Inferior parietal cortex (tissue), 1 donor: Measurements from ENCODE around the gene ARHGAP31.
A peak's percentile ranks its signal among the peaks of the same experiment; 100 is the strongest.

Experiments
- DNase-seq: peaks from one replicate; pipeline ENCODE4 v3.0.0-alpha.2; 2016; ENCODE audit errors: extremely low spot score

ARHGAP31 gene

GRCh38 chr3:119443179-119443578 is 149.0 kb downstream of the ARHGAP31 start:
- no peak for DNase-seq

- no peak for DNase-seq
Observed at GRCh38 chr3:119444590-119444989, 150.4 kb downstream of the ARHGAP31 start.

GRCh38 chr3:119453822-119454221 is 159.6 kb downstream of the ARHGAP31 start:
- DNase-seq = no peak

GRCh38 chr3:119456469-119456868 is 162.3 kb downstream of the ARHGAP31 start:
- no peak for DNase-seq

- no peak for DNase-seq
Observed at GRCh38 chr3:119457246-119457645, 163.1 kb downstream of the ARHGAP31 start.

GRCh38 chr3:119463171-119464169 is 169.3 kb downstream of the ARHGAP31 start, which contains the start of gene TMEM39A:
TMEM39A (minus strand) TSS chr3:119463615; CDS start chr3:119462074, 1,541 bp downstream.
- DNase-seq = peak; percentile 99

GRCh38 chr3:119468041-119468440 is 173.9 kb downstream of the ARHGAP31 start:
- peak; percentile 33 for DNase-seq

GRCh38 chr3:119469418-119470189 is 175.4 kb downstream of the ARHGAP31 start:
- peak; percentile 20 for DNase-seq
